MCF 10A (cell line): ENCODE results near the gene SLC22A23. TPM values are rescaled to one million over a fixed set of nuclear protein-coding genes. Genes with fewer than 3 reads are reported as not detected.

Source experiments
- BruUV-seq: library from RNA; stranded (reverse); fragments of 400-500 nt; replicated peaks from 2 replicates; lab custom pipeline; 2021; lab: Mats Ljungman, UMichigan
- CTCF ChIA-PET: fragments of 300-600 bp; sonication (Branson Sonifier 250); formaldehyde crosslinking; extraction: SDS; loops from one replicate; lab custom pipeline; 2021; ENCODE audit warnings: antibody characterized with exemption, inconsistent platforms; lab: Yijun Ruan, JAX
- POLR2A ChIA-PET: fragments of 300-600, 350-650 bp; sonication (Branson Sonifier 250); formaldehyde crosslinking; extraction: SDS; loops from one replicate; lab custom pipeline; 2020; ENCODE audit warnings: antibody characterized with exemption, inconsistent platforms; lab: Yijun Ruan, JAX
- DNase-seq: peaks from one replicate; pipeline ENCODE4 v3.0.0-alpha.2; 2018; ENCODE audit not compliant: unreplicated experiment
- H3K27ac Mint-ChIP-seq: one replicate; pipeline ENCODE4 v1.8.0; 2022; ENCODE audit warnings: mild to moderate bottlenecking, low read depth, mixed read lengths; ENCODE audit not compliant: unreplicated experiment
- H3K27me3 Mint-ChIP-seq: one replicate; pipeline ENCODE4 v1.8.0; 2022; ENCODE audit warnings: mixed read lengths; ENCODE audit not compliant: insufficient read depth, unreplicated experiment
- H3K36me3 Mint-ChIP-seq: one replicate; pipeline ENCODE4 v1.8.0; 2022; ENCODE audit warnings: mild to moderate bottlenecking, moderate library complexity, mixed read lengths; ENCODE audit not compliant: insufficient read depth, unreplicated experiment
- H3K4me1 Mint-ChIP-seq: one replicate; pipeline ENCODE4 v1.8.0; 2022; ENCODE audit warnings: mixed read lengths; ENCODE audit not compliant: insufficient read depth, unreplicated experiment
- H3K4me3 Mint-ChIP-seq: one replicate; pipeline ENCODE4 v1.8.0; 2022; ENCODE audit warnings: mild to moderate bottlenecking, moderate library complexity, mixed read lengths; ENCODE audit not compliant: unreplicated experiment
- H3K9me3 Mint-ChIP-seq: one replicate; pipeline ENCODE4 v1.8.0; 2022; ENCODE audit warnings: mixed read lengths; ENCODE audit not compliant: unreplicated experiment
- CTCF ChIP-seq: fragments of 200-600 bp; IDR thresholded peaks from one replicate; pipeline ENCODE4 v1.8.0; 2022; ENCODE audit warnings: antibody characterized with exemption, mild to moderate bottlenecking; ENCODE audit not compliant: unreplicated experiment
- intact Hi-C: fragments of 100-400 bp; cut with micrococcal nuclease; formaldehyde crosslinking; loops from 2 replicates; pipeline ENCODE4 v1.14.1; 2022
- total RNA-seq: library from RNA; stranded (reverse); gene quantifications from 2 replicates; pipeline ENCODE4 v1.2.3, GENCODE V29; 2022

The SLC22A23 gene
- total RNA-seq, 1 experiment from 2014 or later, result 11.9 TPM

- Mint-ChIP-seq H3K4me1 (peaks cover 11% of the 10 kb centered on the region), H3K27me3 (no peaks in the 10 kb centered on the region), H3K36me3 (peaks cover 6% of the 10 kb centered on the region), H3K9me3 (no peaks in the 10 kb centered on the region), H3K4me3 (no peak overlapping the region), H3K27ac (no peak overlapping the region)
- ChIA-PET POLR2A (interaction anchor here (0.6 to 1.5 kb wide), 12 partner anchors 9 to 1915 kb away, joined by 3 to 10 read pairs (median 4); no protein-coding TSS in a partner anchor), CTCF (interaction anchor here (1.0 to 1.2 kb wide), 4 partner anchors 15 to 294 kb away, joined by 3 to 4 read pairs (median 4); no protein-coding TSS in a partner anchor)
- intact Hi-C loops, result no loop called here
- BruUV-seq, result no TSS peak
- DNase-seq, result peak; percentile 77
- no peak for TF ChIP-seq CTCF
Observed at GRCh38 chr6:3438190-3439167, 18.4 kb downstream of the SLC22A23 start.

GRCh38 chr6:3433005-3433404 lies 23.8 kb downstream of the SLC22A23 start:
- no peaks in the 10 kb centered on the region for H3K9me3 Mint-ChIP-seq
- no peak for TF ChIP-seq CTCF
- POLR2A ChIA-PET, result interaction anchor here (0.6 to 1.6 kb wide), 6 partner anchors 11 to 180 kb away, joined by 3 to 5 read pairs (median 3); partner anchors contain the start of gene SLC22A23
- H3K27me3 Mint-ChIP-seq, result no peaks in the 10 kb centered on the region
- no peak overlapping the region for H3K27ac Mint-ChIP-seq
- CTCF ChIA-PET, result interaction anchor here (0.6 to 1.6 kb wide), 4 partner anchors 15 to 607 kb away, joined by 3 to 4 read pairs (median 3); no protein-coding TSS in a partner anchor
- BruUV-seq, result no TSS peak
- no peak for DNase-seq
- H3K36me3 Mint-ChIP-seq, result peaks cover 6% of the 10 kb centered on the region
- H3K4me1 Mint-ChIP-seq, result peaks cover 3% of the 10 kb centered on the region
- intact Hi-C loops, result no loop called here
- no peak overlapping the region for H3K4me3 Mint-ChIP-seq

- ChIA-PET CTCF (interaction anchor here (0.9 to 1.2 kb wide), 2 partner anchors 21 to 299 kb away, joined by 3 to 4 read pairs; no protein-coding TSS in a partner anchor), POLR2A (interaction anchor here (0.7 to 1.6 kb wide), 5 partner anchors 10 to 162 kb away, joined by 3 to 8 read pairs (median 4); partner anchors contain the start of gene SLC22A23)
- H3K9me3 Mint-ChIP-seq, result no peaks in the 10 kb centered on the region
- no peak for DNase-seq
- no peak overlapping the region for H3K27ac Mint-ChIP-seq
- no peak for TF ChIP-seq CTCF
- intact Hi-C loops, result no loop called here
- no peak overlapping the region for H3K4me3 Mint-ChIP-seq
- peaks cover 6% of the 10 kb centered on the region for H3K36me3 Mint-ChIP-seq
- BruUV-seq, result no TSS peak
- H3K27me3 Mint-ChIP-seq, result no peaks in the 10 kb centered on the region
- H3K4me1 Mint-ChIP-seq, result peaks cover 6% of the 10 kb centered on the region
Observed at GRCh38 chr6:3432416-3432815, 24.4 kb downstream of the SLC22A23 start.

GRCh38 chr6:3431994-3432393 lies 24.9 kb downstream of the SLC22A23 start:
- Mint-ChIP-seq H3K27ac (no peak overlapping the region), H3K9me3 (no peaks in the 10 kb centered on the region), H3K36me3 (peaks cover 6% of the 10 kb centered on the region), H3K4me1 (peaks cover 7% of the 10 kb centered on the region), H3K27me3 (no peaks in the 10 kb centered on the region), H3K4me3 (no peak overlapping the region)
- no peak for TF ChIP-seq CTCF
- DNase-seq, result no peak
- POLR2A ChIA-PET, result interaction anchor here (0.7 to 1.6 kb wide), 5 partner anchors 10 to 162 kb away, joined by 3 to 8 read pairs (median 5); partner anchors contain the start of gene SLC22A23
- no TSS peak for BruUV-seq
- CTCF ChIA-PET, result interaction anchor here (0.7 to 1.2 kb wide), 3 partner anchors 21 to 30 kb away, joined by 3 to 4 read pairs (median 3); no protein-coding TSS in a partner anchor
- intact Hi-C loops, result no loop called here
